GM10266 (cell line): Measurements from ENCODE around the gene SPATA13.

Experiments
- DNase-seq: peaks from one replicate; pipeline ENCODE4 v3.0.0; 2012; ENCODE audit errors: extremely low spot score
- CTCF ChIP-seq: IDR thresholded peaks from 2 replicates; pipeline ENCODE4 v1.5.1; 2012; ENCODE audit warnings: mild to moderate bottlenecking, low read depth; ENCODE audit not compliant: control insufficient read depth, insufficient read depth; ENCODE audit errors: missing control alignments

Gene SPATA13

GRCh38 chr13:24251525-24251924, 91.0 kb downstream of the SPATA13 start:
- DNase-seq: no peak
- TF ChIP-seq CTCF: no peak

- no peak for TF ChIP-seq CTCF
- no peak for DNase-seq
These were observed 91.6 kb downstream of the SPATA13 start for GRCh38 chr13:24252136-24252535.

- TF ChIP-seq CTCF: no peak
- no peak for DNase-seq
These were observed 93.1 kb downstream of the SPATA13 start for GRCh38 chr13:24253520-24254145.

- DNase-seq: peak; percentile 42
These were observed 93.8 kb downstream of the SPATA13 start for GRCh38 chr13:24254146-24254841.

GRCh38 chr13:24257497-24257896, 97.0 kb downstream of the SPATA13 start:
- DNase-seq: no peak
- no peak for TF ChIP-seq CTCF

More at GRCh38 chr13:24254146-24254841, 93.8 kb downstream of the SPATA13 start:
- no peak for TF ChIP-seq CTCF

- no peak for DNase-seq
- TF ChIP-seq CTCF: no peak
These were observed 101.0 kb downstream of the SPATA13 start for GRCh38 chr13:24261566-24261965.

- TF ChIP-seq CTCF: no peak
- DNase-seq: no peak
These were observed 103.1 kb downstream of the SPATA13 start for GRCh38 chr13:24263632-24264031.
